ENCODE results near the gene CRYAB.
"Not testable (repeated sequence)": the region's sequence is repeated elsewhere in the genome, so short reads cannot be mapped to it uniquely, and the experiment has no call there.

Gene CRYAB

GRCh38 chr11:111906680-111907079, 4.9 kb downstream of the CRYAB start:
- DNase-seq (ENCODE audit: low read depth) = no peak

GRCh38 chr11:111905411-111905810, 6.2 kb downstream of the CRYAB start:
- no peak for DNase-seq (ENCODE audit: low read depth)

- no peak for DNase-seq (ENCODE audit: low read depth)
Measured at GRCh38 chr11:111886844-111887243, 24.7 kb downstream of the CRYAB start.

DNA sequence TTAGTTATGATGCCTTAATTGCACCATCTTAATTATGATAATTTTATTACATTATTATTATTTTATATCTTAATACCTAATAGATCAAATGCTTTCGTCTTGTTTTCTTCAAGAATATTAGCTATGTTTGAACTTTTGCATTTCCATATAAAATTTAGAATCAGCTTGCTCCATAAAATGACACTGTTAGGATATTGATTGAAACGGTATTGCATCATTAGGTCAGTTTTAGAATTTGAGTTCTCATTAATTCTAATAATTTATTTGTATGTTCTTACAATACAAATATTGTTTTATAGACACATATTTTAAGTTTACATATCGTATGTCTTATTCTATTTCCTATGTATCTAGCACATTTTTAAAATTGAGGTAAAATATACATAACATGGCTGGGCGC, 25.5 kb downstream of the CRYAB start:
- no peak for DNase-seq (ENCODE audit: low read depth)

DNA sequence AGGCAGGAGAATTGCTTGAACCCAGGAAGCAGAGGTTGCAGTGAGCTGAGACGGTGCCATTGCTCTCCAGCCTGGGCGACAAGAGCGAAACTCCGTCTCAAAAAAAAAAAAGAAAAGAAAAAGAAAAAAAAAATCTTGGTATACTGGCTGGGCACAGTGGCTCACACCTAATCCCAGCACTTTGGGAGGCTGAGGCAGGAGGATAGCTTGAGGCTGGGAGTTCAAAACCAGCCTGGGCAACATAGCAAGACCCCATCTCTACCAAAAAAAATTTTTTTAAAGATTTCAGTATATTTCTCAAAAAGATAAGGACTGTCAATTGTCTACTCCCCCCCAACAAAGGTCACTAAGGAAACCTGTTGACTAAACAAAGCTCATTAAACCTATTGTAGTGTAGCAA, 26.5 kb downstream of the CRYAB start:
- DNase-seq (ENCODE audit: low read depth) = not testable (repeated sequence)

DNA sequence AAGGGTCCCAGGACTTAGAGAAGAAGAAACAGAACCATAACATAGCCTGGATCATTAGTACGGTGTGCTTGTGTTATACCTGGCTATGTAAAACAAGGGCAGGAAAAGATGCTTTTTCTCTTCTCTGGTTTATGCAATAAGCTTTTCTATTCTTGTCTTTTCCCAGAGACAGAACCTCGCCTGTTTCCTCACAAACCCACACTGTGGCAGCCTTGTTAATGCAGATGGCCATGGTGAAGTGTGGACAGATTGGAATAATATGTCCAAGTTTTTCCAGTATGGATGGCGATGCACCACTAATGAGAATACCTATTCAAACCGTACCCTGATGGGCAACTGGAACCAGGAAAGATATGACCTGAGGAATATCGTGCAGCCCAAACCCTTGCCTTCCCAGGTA, 29.4 kb downstream of the CRYAB start:
- DNase-seq (ENCODE audit: low read depth) = no peak

GRCh38 chr11:111879637-111879960, 32.0 kb downstream of the CRYAB start:
- DNase-seq (ENCODE audit: low read depth) = no peak

- peak; percentile 98 for DNase-seq (ENCODE audit: low read depth)
Measured at GRCh38 chr11:111878849-111879636, 32.5 kb downstream of the CRYAB start, which contains the start of the genes CFAP68 and FDXACB1. CFAP68 (plus strand) TSS chr11:111879541; CDS start chr11:111879561, 20 bp downstream. FDXACB1 (minus strand) TSS chr11:111879165; CDS start chr11:111879132, 33 bp downstream.

- DNase-seq (ENCODE audit: low read depth) = no peak
Measured at GRCh38 chr11:111878385-111878848, 33.2 kb downstream of the CRYAB start.

- peak; percentile 12 for DNase-seq (ENCODE audit: low read depth)
Measured at GRCh38 chr11:111871693-111872161, 39.8 kb downstream of the CRYAB start.

- peak; percentile 82 for DNase-seq (ENCODE audit: low read depth)
Measured at GRCh38 chr11:111870886-111871692, 40.5 kb downstream of the CRYAB start, which contains the start of gene ALG9. ALG9 (minus strand) TSS chr11:111871581; CDS start chr11:111871482, 99 bp downstream.

DNA sequence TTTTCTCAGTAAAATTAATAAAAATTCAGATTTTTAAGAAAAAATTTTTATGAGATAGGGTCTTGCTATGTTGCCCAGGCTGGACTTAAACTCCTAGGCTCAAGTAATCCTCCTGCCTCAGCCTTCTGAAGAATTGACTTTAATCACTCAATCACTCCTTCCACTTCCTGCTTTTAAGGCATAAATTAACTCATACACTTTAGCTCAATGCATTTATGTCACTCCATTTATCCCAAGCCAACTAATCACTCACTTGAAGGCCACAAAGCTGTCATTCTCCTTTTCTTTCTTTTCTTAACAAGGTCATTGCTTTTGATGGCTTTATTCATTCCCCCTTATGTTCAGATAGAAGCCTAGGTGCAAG, 41.1 kb downstream of the CRYAB start:
- DNase-seq (ENCODE audit: low read depth) = no peak

DNA sequence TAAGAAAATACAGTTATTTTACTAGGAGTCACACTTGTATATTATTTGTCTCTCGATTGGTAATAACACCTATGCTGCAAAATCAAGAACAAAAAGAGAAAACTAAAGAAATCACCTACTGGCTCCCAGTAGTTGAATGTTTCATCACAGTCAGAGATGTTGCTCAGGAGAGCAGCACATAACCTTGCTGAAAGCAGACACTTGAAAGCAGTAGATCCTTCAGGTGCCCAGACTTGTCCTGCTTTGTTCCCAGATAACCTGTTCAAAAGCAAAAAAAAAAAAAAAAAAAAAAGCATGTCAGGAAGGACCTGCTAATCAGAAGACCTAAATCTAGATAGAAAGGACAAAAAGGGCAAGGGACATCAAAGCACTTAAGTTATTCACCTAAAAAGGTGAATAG, 41.5 kb downstream of the CRYAB start:
- no peak for DNase-seq (ENCODE audit: low read depth)

DNA sequence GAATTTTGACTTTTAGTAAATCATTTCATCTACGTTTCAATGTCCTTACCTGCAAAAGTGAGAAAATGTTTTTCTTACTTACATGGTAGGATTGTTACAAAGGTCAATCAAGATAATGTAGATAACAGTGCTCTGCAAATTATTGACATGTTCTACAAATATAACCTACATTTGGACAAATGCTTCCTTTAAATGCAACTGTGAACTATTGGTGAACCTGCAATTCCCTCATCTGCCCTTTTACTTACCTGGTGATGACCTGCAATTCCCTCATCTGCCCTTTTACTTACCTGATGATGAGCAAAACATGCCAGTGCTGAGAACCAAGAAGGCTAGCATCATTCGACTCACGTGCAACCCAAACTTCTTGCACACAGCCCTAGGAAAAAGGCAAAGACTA, 51.3 kb downstream of the CRYAB start:
- DNase-seq (ENCODE audit: low read depth) = no peak
